Measurements from ENCODE around the gene SORCS2. TPM values are rescaled to one million over a fixed set of nuclear protein-coding genes. Genes with fewer than 3 reads are reported as not detected.

Gene SORCS2
- total and polyA plus RNA-seq, 3 donors from 2014 or later, result 2.7 to 4.6 (median 2.9) TPM

DNA sequence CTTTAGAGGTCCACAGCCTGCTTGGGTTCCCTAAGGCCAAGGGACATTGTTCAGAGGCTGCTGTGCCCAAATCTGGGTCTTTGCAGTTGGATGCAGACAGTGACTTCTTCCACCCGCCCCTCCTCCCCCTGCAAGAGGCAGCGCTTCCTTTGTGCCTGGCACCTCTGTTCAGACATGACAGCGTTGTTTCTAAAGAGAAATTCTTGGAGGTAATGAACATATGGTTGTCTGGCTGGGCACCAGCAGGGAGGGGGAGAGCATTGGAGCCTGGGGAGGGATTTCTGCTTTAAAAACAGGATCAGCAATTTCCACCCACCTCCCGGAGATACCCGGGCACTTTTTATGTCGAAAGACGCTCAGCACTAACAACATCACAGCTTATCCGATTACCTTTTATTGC is 190.9 kb downstream of the SORCS2 start:
- H3K27ac ChIP-seq, result no peak overlapping the region
- TF ChIP-seq POLR2A (IDR thresholded peaks at IDR 0.05), result no peak
- TF ChIP-seq, protein P1, sequence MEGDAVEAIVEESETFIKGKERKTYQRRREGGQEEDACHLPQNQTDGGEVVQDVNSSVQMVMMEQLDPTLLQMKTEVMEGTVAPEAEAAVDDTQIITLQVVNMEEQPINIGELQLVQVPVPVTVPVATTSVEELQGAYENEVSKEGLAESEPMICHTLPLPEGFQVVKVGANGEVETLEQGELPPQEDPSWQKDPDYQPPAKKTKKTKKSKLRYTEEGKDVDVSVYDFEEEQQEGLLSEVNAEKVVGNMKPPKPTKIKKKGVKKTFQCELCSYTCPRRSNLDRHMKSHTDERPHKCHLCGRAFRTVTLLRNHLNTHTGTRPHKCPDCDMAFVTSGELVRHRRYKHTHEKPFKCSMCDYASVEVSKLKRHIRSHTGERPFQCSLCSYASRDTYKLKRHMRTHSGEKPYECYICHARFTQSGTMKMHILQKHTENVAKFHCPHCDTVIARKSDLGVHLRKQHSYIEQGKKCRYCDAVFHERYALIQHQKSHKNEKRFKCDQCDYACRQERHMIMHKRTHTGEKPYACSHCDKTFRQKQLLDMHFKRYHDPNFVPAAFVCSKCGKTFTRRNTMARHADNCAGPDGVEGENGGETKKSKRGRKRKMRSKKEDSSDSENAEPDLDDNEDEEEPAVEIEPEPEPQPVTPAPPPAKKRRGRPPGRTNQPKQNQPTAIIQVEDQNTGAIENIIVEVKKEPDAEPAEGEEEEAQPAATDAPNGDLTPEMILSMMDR (IDR thresholded peaks at IDR 0.05), result no peak
- no peaks in the 10 kb centered on the region for H3K27me3 ChIP-seq
- 88 to 90% methylated on average over 8 of the region's 8 CpGs for WGBS, 2 donors
- H3K9me3 ChIP-seq, result no peaks in the 10 kb centered on the region
- no peak overlapping the region for H3K4me3 ChIP-seq
- H3K4me1 ChIP-seq, result peaks cover 10% of the 10 kb centered on the region
- H3K36me3 ChIP-seq (ENCODE audit: low read depth, missing control alignments), result no peaks in the 10 kb centered on the region
- no peak for DNase-seq
- intact Hi-C loops (cut with DNase I; ENCODE audit: low total_unique reads), result no loop called here

DNA sequence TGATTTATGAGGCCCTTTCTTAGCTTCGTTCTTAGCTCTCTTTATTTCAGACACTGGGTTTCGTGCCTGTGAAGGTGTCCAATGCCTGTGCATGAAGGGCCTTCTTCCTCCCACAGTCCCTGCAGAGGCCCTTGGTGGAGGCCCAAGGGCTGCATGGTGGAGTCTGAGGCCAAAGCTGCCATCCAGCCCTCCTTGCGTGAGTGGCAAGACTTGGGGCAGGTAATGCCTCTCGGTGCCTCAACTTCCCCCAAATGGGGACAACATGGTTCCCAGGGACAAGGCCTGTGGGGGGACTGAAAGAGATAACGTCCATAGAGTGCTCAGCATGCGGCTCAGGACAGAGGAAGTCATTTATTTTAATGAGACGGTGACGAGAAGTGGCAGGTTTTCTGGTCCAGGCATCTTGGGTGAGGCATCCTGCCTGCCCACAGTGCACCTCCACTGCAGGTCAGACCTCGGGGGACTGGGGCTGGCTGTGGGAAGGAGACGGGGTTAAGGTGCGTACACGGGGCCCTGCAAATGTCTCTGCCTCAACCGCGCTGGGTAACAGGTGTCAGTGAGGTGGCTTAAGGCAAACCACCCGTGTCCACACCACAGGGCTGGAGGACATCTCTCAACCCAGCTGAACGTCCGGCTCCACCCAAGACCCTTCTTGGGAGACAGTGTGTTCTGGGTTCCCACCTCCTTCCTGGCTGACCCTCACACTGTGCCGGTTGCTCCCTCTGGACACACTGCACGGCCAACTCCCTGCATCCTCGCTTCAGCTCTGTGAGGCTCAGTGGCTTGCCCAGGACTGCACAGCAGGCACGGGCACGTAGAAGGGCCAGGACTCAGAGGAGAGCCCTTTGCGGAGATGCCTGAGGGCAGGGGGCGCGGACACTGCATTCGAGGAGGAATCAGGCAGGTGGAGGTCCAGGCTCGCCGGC is 191.9 kb downstream of the SORCS2 start:
- peaks cover 10% of the 10 kb centered on the region for H3K4me1 ChIP-seq
- no peak overlapping the region for H3K4me3 ChIP-seq
- peak; percentile 13 for DNase-seq
- no peaks in the 10 kb centered on the region for H3K27me3 ChIP-seq
- 70 to 82% methylated on average over 21 to 28 of the region's 28 CpGs for WGBS, 2 donors
- no peak overlapping the region for H3K27ac ChIP-seq
- no peaks in the 10 kb centered on the region for H3K9me3 ChIP-seq
- H3K36me3 ChIP-seq (ENCODE audit: low read depth, missing control alignments), result no peaks in the 10 kb centered on the region
- TF ChIP-seq, protein P1 (IDR thresholded peaks at IDR 0.05), result no peak
- no peak for TF ChIP-seq POLR2A (IDR thresholded peaks at IDR 0.05)
- intact Hi-C loops (cut with DNase I; ENCODE audit: low total_unique reads), result no loop called here

DNA sequence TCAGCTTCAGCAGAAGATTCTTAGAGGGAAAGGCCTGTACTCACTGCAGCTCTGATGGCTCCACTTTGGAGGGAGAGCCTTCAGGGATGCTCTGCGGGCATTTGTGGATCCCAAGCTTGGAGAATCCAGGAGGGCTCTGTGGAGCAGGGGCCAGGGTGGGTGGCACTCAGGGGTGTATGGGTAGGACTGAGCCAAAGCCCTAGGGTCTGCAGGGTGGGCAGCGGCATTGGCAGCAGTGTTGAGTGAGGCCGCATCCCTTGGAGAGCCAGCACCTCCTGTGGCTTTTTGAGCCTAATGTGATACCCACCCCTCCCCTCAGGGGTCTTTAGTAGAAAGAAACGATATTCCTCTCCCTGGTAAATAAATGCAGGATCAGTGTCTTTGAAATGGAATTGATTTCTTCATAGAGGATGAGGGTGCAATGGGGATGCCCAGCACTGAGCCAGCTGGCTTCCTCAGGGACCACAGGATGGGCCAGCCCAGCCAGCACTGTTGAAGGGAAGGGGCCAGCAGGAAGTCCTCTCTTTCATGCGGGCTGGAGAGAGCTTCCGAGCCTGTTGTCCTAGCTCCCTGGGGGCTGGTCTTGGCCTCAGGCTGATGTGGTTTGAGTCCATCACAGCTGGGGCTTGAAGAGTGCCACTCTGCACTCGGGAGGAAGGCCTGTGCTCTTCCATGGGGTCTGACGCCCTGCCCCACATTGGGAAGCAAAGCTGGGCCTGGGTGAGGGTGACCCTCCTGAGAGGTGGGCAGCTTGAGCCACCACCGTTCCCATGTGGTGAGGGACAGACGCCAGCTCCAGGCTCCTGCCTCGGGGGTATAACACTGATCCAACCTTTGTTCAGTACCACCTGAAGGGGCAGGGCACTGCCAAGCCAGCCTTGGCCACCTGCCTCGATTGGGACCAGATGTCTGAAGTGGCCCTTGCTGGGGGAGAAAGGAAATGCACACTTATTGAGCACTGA is 192.9 kb downstream of the SORCS2 start:
- intact Hi-C loops (cut with DNase I; ENCODE audit: low total_unique reads), result no loop called here
- Histone ChIP-seq H3K4me3 (no peak overlapping the region), H3K9me3 (no peaks in the 10 kb centered on the region), H3K27ac (no peak overlapping the region), H3K4me1 (peaks cover 10% of the 10 kb centered on the region), H3K27me3 (no peaks in the 10 kb centered on the region), H3K36me3 (ENCODE audit: low read depth, missing control alignments) (no peaks in the 10 kb centered on the region)
- no peak for TF ChIP-seq POLR2A (IDR thresholded peaks at IDR 0.05)
- TF ChIP-seq, protein P1 (IDR thresholded peaks at IDR 0.05), result no peak
- WGBS, 2 donors, result 70 to 80% methylated on average over 5 to 12 of the region's 12 CpGs
- DNase-seq, result peak; percentile 6

DNA sequence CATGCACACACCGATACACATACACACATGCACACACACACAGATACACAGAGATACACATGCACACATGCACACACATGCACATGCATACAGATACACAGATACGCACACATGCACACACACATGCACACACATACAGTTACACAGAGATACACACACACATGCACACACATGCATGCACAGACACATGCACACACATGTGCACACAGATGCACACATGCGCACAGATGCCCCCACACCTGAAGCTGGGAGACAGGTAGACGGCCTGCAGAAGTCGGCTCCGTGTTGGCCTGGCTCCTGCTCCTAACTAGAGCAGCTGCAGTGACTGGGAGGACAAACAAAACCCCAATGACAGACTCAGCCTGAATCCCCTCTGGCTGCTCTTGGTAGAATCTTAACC is 195.6 kb downstream of the SORCS2 start:
- Histone ChIP-seq H3K36me3 (ENCODE audit: low read depth, missing control alignments) (no peaks in the 10 kb centered on the region), H3K27me3 (no peaks in the 10 kb centered on the region), H3K4me1 (no peaks in the 10 kb centered on the region), H3K4me3 (no peak overlapping the region), H3K27ac (no peak overlapping the region), H3K9me3 (no peaks in the 10 kb centered on the region)
- intact Hi-C loops (cut with DNase I; ENCODE audit: low total_unique reads), result no loop called here
- WGBS, 2 donors, result 68 to 89% methylated on average over 4 to 6 of the region's 6 CpGs
- no peak for DNase-seq
- TF ChIP-seq, protein P1 (IDR thresholded peaks at IDR 0.05), result no peak
- TF ChIP-seq POLR2A (IDR thresholded peaks at IDR 0.05), result no peak
